ENCODE data around the gene BOD1L1.

DNA sequence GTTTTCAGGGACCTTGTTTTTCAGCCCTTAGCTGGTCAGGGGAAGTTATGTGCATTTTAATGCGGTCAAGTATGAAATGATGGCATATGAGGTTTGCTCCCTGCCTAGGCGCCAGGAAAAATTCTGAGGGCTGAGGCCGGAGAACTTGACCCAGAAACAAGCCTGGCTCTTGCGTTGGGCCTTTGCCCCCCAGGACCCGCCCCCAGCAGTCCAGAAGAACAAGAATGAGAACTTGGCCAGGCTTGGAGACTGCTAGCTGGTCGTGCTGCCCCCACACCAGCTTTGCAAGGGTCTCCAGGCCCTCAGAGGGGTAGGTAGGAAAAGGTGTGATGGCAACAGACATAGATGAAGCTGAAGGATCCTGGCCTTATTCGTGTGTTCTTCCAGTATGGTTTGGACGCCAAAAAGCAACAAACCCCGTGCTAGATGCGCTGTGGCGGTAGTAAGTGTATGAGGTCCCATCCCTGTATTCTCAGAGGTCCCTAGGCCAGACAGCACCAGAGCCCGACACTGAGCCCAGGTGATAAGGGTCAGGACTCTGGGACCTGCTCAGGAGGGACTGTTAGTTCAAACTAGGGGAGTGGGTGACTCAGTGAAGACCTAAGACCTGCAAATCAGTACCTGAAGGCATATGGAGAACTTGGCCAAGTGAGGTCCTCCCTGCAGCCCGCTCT is 93.7 kb downstream of the BOD1L1 start:
- TF ChIP-seq POLR2AphosphoS5 (IDR thresholded peaks at IDR 0.05; ENCODE audit: low read depth) (no peak), CREB1 (CRISPR knock-in tag; IDR thresholded peaks at IDR 0.05; ENCODE audit: low read depth) (no peak), EZH2 (IDR thresholded peaks at IDR 0.05; ENCODE audit: low read depth, unreplicated experiment) (peak; percentile 85), EZH2phosphoT487 (IDR thresholded peaks at IDR 0.05; ENCODE audit: unreplicated experiment) (peak; percentile 41), JUNB (IDR thresholded peaks at IDR 0.05; ENCODE audit: unreplicated experiment) (no peak)
- TF ChIP-seq, protein P1, sequence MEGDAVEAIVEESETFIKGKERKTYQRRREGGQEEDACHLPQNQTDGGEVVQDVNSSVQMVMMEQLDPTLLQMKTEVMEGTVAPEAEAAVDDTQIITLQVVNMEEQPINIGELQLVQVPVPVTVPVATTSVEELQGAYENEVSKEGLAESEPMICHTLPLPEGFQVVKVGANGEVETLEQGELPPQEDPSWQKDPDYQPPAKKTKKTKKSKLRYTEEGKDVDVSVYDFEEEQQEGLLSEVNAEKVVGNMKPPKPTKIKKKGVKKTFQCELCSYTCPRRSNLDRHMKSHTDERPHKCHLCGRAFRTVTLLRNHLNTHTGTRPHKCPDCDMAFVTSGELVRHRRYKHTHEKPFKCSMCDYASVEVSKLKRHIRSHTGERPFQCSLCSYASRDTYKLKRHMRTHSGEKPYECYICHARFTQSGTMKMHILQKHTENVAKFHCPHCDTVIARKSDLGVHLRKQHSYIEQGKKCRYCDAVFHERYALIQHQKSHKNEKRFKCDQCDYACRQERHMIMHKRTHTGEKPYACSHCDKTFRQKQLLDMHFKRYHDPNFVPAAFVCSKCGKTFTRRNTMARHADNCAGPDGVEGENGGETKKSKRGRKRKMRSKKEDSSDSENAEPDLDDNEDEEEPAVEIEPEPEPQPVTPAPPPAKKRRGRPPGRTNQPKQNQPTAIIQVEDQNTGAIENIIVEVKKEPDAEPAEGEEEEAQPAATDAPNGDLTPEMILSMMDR (conservative IDR thresholded peaks at IDR 0.05; ENCODE audit: low read depth in 2 of 2), result no peak
- TF ChIP-seq, protein P2, sequence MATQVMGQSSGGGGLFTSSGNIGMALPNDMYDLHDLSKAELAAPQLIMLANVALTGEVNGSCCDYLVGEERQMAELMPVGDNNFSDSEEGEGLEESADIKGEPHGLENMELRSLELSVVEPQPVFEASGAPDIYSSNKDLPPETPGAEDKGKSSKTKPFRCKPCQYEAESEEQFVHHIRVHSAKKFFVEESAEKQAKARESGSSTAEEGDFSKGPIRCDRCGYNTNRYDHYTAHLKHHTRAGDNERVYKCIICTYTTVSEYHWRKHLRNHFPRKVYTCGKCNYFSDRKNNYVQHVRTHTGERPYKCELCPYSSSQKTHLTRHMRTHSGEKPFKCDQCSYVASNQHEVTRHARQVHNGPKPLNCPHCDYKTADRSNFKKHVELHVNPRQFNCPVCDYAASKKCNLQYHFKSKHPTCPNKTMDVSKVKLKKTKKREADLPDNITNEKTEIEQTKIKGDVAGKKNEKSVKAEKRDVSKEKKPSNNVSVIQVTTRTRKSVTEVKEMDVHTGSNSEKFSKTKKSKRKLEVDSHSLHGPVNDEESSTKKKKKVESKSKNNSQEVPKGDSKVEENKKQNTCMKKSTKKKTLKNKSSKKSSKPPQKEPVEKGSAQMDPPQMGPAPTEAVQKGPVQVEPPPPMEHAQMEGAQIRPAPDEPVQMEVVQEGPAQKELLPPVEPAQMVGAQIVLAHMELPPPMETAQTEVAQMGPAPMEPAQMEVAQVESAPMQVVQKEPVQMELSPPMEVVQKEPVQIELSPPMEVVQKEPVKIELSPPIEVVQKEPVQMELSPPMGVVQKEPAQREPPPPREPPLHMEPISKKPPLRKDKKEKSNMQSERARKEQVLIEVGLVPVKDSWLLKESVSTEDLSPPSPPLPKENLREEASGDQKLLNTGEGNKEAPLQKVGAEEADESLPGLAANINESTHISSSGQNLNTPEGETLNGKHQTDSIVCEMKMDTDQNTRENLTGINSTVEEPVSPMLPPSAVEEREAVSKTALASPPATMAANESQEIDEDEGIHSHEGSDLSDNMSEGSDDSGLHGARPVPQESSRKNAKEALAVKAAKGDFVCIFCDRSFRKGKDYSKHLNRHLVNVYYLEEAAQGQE (IDR thresholded peaks at IDR 0.05; ENCODE audit: unreplicated experiment), result no peak
